Ascending aorta (tissue), 2 donors: ENCODE measurements around the gene EME1. TPM values are rescaled to one million over a fixed set of nuclear protein-coding genes. Genes with fewer than 3 reads are reported as not detected.

Experiments
- DNase-seq, 2 donors: peaks; one replicate each; pipeline ENCODE4 v3.0.0-alpha.2; 2019; ENCODE audit warnings: low spot score in 2 of 2
- H3K27ac ChIP-seq, 2 donors: fragments of 200-600 bp; sonication (generic); one replicate each; pipeline ENCODE4 v1.5.1; 2016 to 2017; ENCODE audit warnings: mild to moderate bottlenecking in 1 of 2
- H3K27me3 ChIP-seq: fragments of 200-600 bp; sonication (generic); one replicate; pipeline ENCODE4 v1.5.1; 2017
- H3K36me3 ChIP-seq, 2 donors: fragments of 200-600 bp; sonication (generic); one replicate each; pipeline ENCODE4 v1.5.1; 2016
- H3K4me1 ChIP-seq, 2 donors: fragments of 200-600 bp; sonication (generic); one replicate each; pipeline ENCODE4 v1.5.1; 2016 to 2017; ENCODE audit warnings: mild to moderate bottlenecking in 1 of 2
- H3K4me3 ChIP-seq, 2 donors: fragments of 200-600 bp; sonication (generic); one replicate each; pipeline ENCODE4 v1.5.1; 2016 to 2017; ENCODE audit warnings: mild to moderate bottlenecking in 1 of 2
- H3K9me3 ChIP-seq, 2 donors: fragments of 200-600 bp; sonication (generic); one replicate each; pipeline ENCODE4 v1.5.1; 2016
- intact Hi-C: fragments of 100-400 bp; cut with DNase I; formaldehyde crosslinking; loops from one replicate; pipeline ENCODE4 v1.15.1; 2023
- total RNA-seq: library from RNA; depleted of rRNA; stranded (reverse); fragments of >200 nt; gene quantifications from one replicate; pipeline ENCODE4 v1.1.0, GENCODE V29; 2016
- TF ChIP-seq, protein P1 (sequence below), 3 experiments: fragments of 200-600 bp in 2 of 3; fragments of 450-650 bp in 1 of 3; sonication (generic) in 2 of 3; IDR thresholded peaks; one replicate each; pipeline ENCODE4 v1.5.1; 2016 to 2019; ENCODE audit warnings: antibody characterized with exemption in 3 of 3, mild to moderate bottlenecking in 1 of 3, moderate library complexity in 1 of 3

EME1 gene
- total RNA-seq, 1 donor from 2014 or later = not detected

DNA sequence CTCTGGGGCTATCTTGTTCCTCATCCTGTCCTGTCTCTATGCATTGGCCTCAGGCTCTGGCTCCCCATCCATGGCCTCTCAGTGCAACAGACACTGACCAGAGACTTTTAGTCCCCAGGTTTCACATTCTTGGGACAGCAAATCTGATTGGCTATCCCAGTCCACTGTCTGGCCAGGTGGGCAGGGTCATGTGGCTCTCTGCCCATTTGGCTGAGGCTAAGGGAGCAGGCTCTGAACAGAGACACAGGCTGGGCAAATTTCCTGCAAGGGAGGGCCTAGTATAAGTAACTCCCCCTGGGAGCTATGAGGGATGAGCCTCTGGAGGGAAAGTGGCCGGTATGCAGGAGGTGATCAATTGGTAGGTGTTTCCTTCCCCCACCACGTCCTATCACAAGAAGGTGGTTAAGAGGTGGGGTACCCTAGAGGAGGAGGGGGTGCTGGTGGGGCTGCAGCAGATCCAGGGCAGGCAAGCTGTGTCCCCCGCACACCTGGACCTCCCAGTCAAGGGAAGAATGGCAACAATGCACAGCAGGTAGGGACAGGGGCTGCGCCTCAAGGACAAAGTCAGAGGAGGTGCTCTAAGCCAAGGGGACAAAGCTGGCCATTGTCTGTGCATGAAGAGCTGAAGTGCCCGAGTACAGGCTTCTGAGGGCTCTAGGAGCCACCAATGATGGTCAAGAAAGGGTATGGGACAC is 13.9 kb upstream of the EME1 start:
- intact Hi-C loops = no loop called here
- Histone ChIP-seq H3K27me3 (no peaks in the 10 kb centered on the region), H3K4me1 (peaks cover 0 to 4% of the 10 kb centered on the region in 2 donors), H3K4me3 (no peak overlapping the region), H3K9me3 (no peaks in the 10 kb centered on the region), H3K36me3 (peaks cover 48 to 54% of the 10 kb centered on the region in 2 donors), H3K27ac (no peak overlapping the region)
- DNase-seq = no peak
- TF ChIP-seq, protein P1, sequence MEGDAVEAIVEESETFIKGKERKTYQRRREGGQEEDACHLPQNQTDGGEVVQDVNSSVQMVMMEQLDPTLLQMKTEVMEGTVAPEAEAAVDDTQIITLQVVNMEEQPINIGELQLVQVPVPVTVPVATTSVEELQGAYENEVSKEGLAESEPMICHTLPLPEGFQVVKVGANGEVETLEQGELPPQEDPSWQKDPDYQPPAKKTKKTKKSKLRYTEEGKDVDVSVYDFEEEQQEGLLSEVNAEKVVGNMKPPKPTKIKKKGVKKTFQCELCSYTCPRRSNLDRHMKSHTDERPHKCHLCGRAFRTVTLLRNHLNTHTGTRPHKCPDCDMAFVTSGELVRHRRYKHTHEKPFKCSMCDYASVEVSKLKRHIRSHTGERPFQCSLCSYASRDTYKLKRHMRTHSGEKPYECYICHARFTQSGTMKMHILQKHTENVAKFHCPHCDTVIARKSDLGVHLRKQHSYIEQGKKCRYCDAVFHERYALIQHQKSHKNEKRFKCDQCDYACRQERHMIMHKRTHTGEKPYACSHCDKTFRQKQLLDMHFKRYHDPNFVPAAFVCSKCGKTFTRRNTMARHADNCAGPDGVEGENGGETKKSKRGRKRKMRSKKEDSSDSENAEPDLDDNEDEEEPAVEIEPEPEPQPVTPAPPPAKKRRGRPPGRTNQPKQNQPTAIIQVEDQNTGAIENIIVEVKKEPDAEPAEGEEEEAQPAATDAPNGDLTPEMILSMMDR (IDR thresholded peaks at IDR 0.05) = no peak

GRCh38 chr17:50359998-50360461 is 13.0 kb upstream of the EME1 start:
- Histone ChIP-seq H3K27me3 (no peaks in the 10 kb centered on the region), H3K27ac (no peak overlapping the region), H3K9me3 (no peaks in the 10 kb centered on the region), H3K4me3 (no peak overlapping the region), H3K4me1 (peaks cover 0 to 4% of the 10 kb centered on the region in 2 donors), H3K36me3 (peaks cover 40 to 46% of the 10 kb centered on the region in 2 donors)
- intact Hi-C loops = no loop called here
- DNase-seq = no peak
- TF ChIP-seq, protein P1 (IDR thresholded peaks at IDR 0.05) = no peak

DNA sequence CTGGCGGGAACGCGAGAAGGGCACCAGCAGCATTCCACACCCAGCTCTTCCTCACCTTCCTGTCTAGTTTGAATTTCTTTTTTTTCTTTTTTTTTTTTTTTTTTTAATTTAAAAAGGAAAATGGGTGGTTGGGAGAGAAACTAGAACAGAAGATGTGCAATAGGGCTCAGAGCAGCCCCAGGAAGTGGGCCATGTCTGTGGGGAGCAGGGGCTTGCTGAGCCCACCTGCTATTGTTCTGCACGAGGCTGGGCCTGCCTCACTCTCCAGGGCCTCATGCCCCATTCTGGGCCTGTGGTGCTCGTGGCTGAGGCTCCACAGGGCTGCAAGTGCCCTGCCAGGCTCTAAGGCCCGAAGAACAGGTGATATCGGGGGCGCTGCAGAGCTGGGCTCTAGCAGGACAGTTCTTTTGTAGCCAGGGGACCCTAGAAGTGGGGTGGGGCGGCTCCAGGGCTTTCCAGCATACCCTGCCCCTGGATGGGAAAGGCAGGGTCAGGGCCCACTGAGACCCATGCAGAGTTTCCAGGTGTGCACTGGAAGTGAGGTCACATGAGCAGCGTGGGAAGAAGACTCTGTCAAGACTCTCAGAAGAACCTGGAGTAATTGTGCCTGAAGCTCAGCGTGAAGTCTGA is 12.4 kb upstream of the EME1 start:
- intact Hi-C loops = no loop called here
- no peaks in the 10 kb centered on the region for H3K9me3 ChIP-seq
- DNase-seq = no peak
- H3K4me1 ChIP-seq = peaks cover 0 to 4% of the 10 kb centered on the region in 2 donors
- TF ChIP-seq, protein P1 (IDR thresholded peaks at IDR 0.05) = no peak
- no peaks in the 10 kb centered on the region for H3K27me3 ChIP-seq
- no peak overlapping the region for H3K27ac ChIP-seq
- H3K36me3 ChIP-seq = peaks cover 40% of the 10 kb centered on the region in 2 donors
- no peak overlapping the region for H3K4me3 ChIP-seq

- H3K27ac ChIP-seq = no peak overlapping the region
- TF ChIP-seq, protein P1 (IDR thresholded peaks at IDR 0.05) = peak in 2 of 3 experiments; percentile 69 to 72
- intact Hi-C loops = no loop called here
- H3K9me3 ChIP-seq = no peaks in the 10 kb centered on the region
- H3K27me3 ChIP-seq = no peaks in the 10 kb centered on the region
- DNase-seq = no peak
- no peak overlapping the region for H3K4me3 ChIP-seq
- H3K36me3 ChIP-seq = peaks cover 36 to 40% of the 10 kb centered on the region in 2 donors
- H3K4me1 ChIP-seq = peaks cover 0 to 4% of the 10 kb centered on the region in 2 donors
Observed at GRCh38 chr17:50361561-50362480, 11.2 kb upstream of the EME1 start.

DNA sequence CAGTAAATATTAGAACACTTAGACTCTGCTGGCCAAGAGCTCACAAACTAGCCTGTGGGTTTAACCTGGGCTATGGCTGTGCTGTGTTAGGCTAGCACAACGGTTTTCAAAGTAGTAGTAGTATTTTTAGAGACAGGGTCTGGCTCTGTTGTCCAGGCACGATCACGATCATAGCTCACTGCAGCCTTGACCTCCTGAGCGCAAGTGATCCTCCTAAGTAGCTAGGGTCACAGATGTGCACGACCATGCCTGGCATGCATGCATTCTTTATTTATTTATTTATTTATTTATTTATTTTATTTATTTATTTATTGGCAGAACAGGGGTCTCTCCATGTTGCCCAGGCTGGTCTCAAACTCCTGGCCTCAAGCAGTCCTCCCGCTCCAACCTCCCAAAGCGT is 10.4 kb upstream of the EME1 start:
- TF ChIP-seq, protein P1 (IDR thresholded peaks at IDR 0.05) = no peak
- H3K9me3 ChIP-seq = no peaks in the 10 kb centered on the region
- H3K36me3 ChIP-seq = peaks cover 40 to 43% of the 10 kb centered on the region in 2 donors
- intact Hi-C loops = no loop called here
- no peak overlapping the region for H3K27ac ChIP-seq
- no peak for DNase-seq
- H3K27me3 ChIP-seq = no peaks in the 10 kb centered on the region
- peaks cover 0 to 4% of the 10 kb centered on the region in 2 donors for H3K4me1 ChIP-seq
- H3K4me3 ChIP-seq = no peak overlapping the region
